Left lung (tissue), 10 donors: ENCODE data around the gene PNKD. TPM values are rescaled to one million over a fixed set of nuclear protein-coding genes. Genes with fewer than 3 reads are reported as not detected.

Source experiments
- ATAC-seq: fragments of 200-7000 bp; cut with Tn5 transposase; one replicate; pipeline ENCODE4 v1.9.1; 2020; ENCODE audit warnings: moderate library complexity
- DNase-seq, 4 donors: peaks; one replicate each; pipeline ENCODE4 v3.0.0-alpha.2; 2013 to 2020
- H3K27ac ChIP-seq, 2 donors: fragments of 200-600 bp; sonication (generic) in 1 of 2; one replicate each; pipeline versions ENCODE4 v1.5.0 to v1.8.0; 2020 to 2021
- H3K27me3 ChIP-seq, 2 donors: fragments of 200-600 bp; sonication (generic) in 1 of 2; one replicate each; pipeline versions ENCODE4 v1.5.0 to v1.8.0; 2020 to 2021
- H3K36me3 ChIP-seq, 2 donors: fragments of 200-600 bp; sonication (generic) in 1 of 2; one replicate each; pipeline versions ENCODE4 v1.5.0 to v1.8.0; 2020 to 2021
- H3K4me1 ChIP-seq, 2 donors: fragments of 200-600 bp; one replicate each; pipeline ENCODE4 v1.8.0; 2021
- H3K4me3 ChIP-seq, 2 donors: fragments of 200-600 bp; sonication (generic) in 1 of 2; one replicate each; pipeline versions ENCODE4 v1.5.0 to v1.8.0; 2020 to 2021; ENCODE audit warnings: mild to moderate bottlenecking in 1 of 2
- H3K9me3 ChIP-seq, 2 donors: fragments of 200-600 bp; sonication (generic) in 1 of 2; one replicate each; pipeline versions ENCODE4 v1.5.0 to v1.8.0; 2020 to 2021
- CTCF ChIP-seq, 2 donors: fragments of 200-600 bp; sonication (generic) in 1 of 2; IDR thresholded peaks; one replicate each; pipeline versions ENCODE4 v1.5.0 to v1.8.0; 2021; ENCODE audit warnings: antibody characterized with exemption in 2 of 2
- intact Hi-C, 2 donors: fragments of 100-400 bp; cut with DNase I; formaldehyde crosslinking; loops; one replicate each; pipeline versions ENCODE4 v1.11.2 to v1.14.2; 2022
- polyA plus RNA-seq, 6 donors: library from polyadenylated mRNA; unstranded; fragments of 120-200 nt; gene quantifications; one replicate each; pipeline ENCODE4 v1.2.1, GENCODE V29; 2013; ENCODE audit not compliant: insufficient read length in 6 of 6
- total RNA-seq, 2 donors: library from RNA; stranded (reverse); fragmentation: NEBNext Ultra II Directional; extraction: Animal tissue kit (Norgen Biotek cat#: 25700); gene quantifications; one replicate each; pipeline ENCODE4 v1.2.1, GENCODE V29; 2021
- donor health status: DM: no; HTN: yes; CAD: no.
- donor health status: DM: no; HTN: no; CAD: no.

PNKD gene
- total and polyA plus RNA-seq, 8 donors, result 58.2 to 96.8 (median 62.4) TPM

- H3K9me3 ChIP-seq, result no peaks in the 10 kb centered on the region
- H3K4me3 ChIP-seq, result no peak overlapping the region
- peaks cover 47 to 100% of the 10 kb centered on the region in 2 donors for H3K4me1 ChIP-seq
- peaks cover 0 to 72% of the 10 kb centered on the region in 2 donors for H3K36me3 ChIP-seq
- no peak for TF ChIP-seq CTCF (IDR thresholded peaks at IDR 0.05)
- H3K27ac ChIP-seq, result no peak overlapping the region
- no peak for ATAC-seq
- no peak for DNase-seq
- H3K27me3 ChIP-seq, result no peaks in the 10 kb centered on the region
- intact Hi-C loops, result no loop called here
Observed at GRCh38 chr2:218224186-218224585, 46.1 kb upstream of the PNKD start.

GRCh38 chr2:218226903-218227302 is 43.4 kb upstream of the PNKD start:
- H3K4me1 ChIP-seq, result peaks cover 40 to 100% of the 10 kb centered on the region in 2 donors
- H3K9me3 ChIP-seq, result no peaks in the 10 kb centered on the region
- no peaks in the 10 kb centered on the region for H3K27me3 ChIP-seq
- no peak for TF ChIP-seq CTCF (IDR thresholded peaks at IDR 0.05)
- no peak for DNase-seq
- intact Hi-C loops, result no loop called here
- H3K4me3 ChIP-seq, result no peak overlapping the region
- ATAC-seq, result no peak
- peaks cover 0 to 84% of the 10 kb centered on the region in 2 donors for H3K36me3 ChIP-seq
- peak overlapping the region in 1 of 2 donors; percentile 16 for H3K27ac ChIP-seq

- Histone ChIP-seq H3K4me1 (peaks cover 27 to 92% of the 10 kb centered on the region in 2 donors), H3K27me3 (no peaks in the 10 kb centered on the region), H3K4me3 (peak overlapping the region in 1 of 2 donors; percentile 1), H3K9me3 (no peaks in the 10 kb centered on the region), H3K27ac (peak overlapping the region; percentile 68 to 84), H3K36me3 (peaks cover 0 to 97% of the 10 kb centered on the region in 2 donors)
- intact Hi-C loops, result no loop called here
- ATAC-seq (no peak), DNase-seq (no peak)
- TF ChIP-seq CTCF (IDR thresholded peaks at IDR 0.05), result no peak
Observed at GRCh38 chr2:218228366-218229090, 41.8 kb upstream of the PNKD start.

- Histone ChIP-seq H3K36me3 (peaks cover 0 to 97% of the 10 kb centered on the region in 2 donors), H3K4me3 (peak overlapping the region in 1 of 2 donors; percentile 1), H3K4me1 (peaks cover 27 to 86% of the 10 kb centered on the region in 2 donors), H3K9me3 (no peaks in the 10 kb centered on the region), H3K27me3 (no peaks in the 10 kb centered on the region), H3K27ac (peak overlapping the region; percentile 68 to 84)
- DNase-seq (no peak), ATAC-seq (peak; percentile 89)
- intact Hi-C loops, result no loop called here
- TF ChIP-seq CTCF (IDR thresholded peaks at IDR 0.05), result no peak
Observed at GRCh38 chr2:218229239-218229638, 41.1 kb upstream of the PNKD start.

GRCh38 chr2:218229851-218230250 is 40.5 kb upstream of the PNKD start:
- H3K36me3 ChIP-seq, result peaks cover 0 to 97% of the 10 kb centered on the region in 2 donors
- ATAC-seq (peak; percentile 11), DNase-seq (no peak)
- peak overlapping the region; percentile 68 to 84 for H3K27ac ChIP-seq
- no peaks in the 10 kb centered on the region for H3K9me3 ChIP-seq
- H3K4me3 ChIP-seq, result peak overlapping the region in 1 of 2 donors; percentile 1
- no peak for TF ChIP-seq CTCF (IDR thresholded peaks at IDR 0.05)
- peaks cover 27 to 83% of the 10 kb centered on the region in 2 donors for H3K4me1 ChIP-seq
- intact Hi-C loops, result no loop called here
- no peaks in the 10 kb centered on the region for H3K27me3 ChIP-seq
